ENCODE data around the gene SOX6.

DNA sequence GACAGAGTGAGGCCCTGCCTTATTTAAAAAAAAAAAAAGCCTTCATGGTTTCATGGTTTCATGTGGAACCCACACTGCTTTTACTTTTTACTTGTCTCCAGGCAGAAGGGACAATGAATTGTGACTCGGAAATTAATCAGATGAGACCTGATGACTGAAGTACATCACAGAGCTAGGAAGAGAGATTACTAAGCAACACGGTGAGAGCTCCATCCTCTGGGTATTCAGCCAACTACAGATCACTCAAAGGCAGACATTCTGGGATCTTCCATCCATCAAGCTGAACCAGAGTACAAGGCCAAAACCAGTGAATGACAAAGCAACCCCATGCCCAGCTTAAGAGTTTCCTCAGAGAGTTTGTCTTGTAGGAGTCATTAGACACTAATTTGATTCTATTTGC lies 433.2 kb downstream of the SOX6 start:
- TF ChIP-seq, protein P1, sequence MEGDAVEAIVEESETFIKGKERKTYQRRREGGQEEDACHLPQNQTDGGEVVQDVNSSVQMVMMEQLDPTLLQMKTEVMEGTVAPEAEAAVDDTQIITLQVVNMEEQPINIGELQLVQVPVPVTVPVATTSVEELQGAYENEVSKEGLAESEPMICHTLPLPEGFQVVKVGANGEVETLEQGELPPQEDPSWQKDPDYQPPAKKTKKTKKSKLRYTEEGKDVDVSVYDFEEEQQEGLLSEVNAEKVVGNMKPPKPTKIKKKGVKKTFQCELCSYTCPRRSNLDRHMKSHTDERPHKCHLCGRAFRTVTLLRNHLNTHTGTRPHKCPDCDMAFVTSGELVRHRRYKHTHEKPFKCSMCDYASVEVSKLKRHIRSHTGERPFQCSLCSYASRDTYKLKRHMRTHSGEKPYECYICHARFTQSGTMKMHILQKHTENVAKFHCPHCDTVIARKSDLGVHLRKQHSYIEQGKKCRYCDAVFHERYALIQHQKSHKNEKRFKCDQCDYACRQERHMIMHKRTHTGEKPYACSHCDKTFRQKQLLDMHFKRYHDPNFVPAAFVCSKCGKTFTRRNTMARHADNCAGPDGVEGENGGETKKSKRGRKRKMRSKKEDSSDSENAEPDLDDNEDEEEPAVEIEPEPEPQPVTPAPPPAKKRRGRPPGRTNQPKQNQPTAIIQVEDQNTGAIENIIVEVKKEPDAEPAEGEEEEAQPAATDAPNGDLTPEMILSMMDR (IDR thresholded peaks at IDR 0.05), result no peak
- no peak for TF ChIP-seq POLR2A (IDR thresholded peaks at IDR 0.05)

Data from right lobe of liver (tissue), 4 donors.